Tibial artery (tissue), 4 donors: ENCODE data around the gene GNPDA2.
A peak's percentile ranks its signal among the peaks of the same experiment; 100 is the strongest.

Experiments
- DNase-seq, 2 donors: peaks; one replicate each; pipeline ENCODE4 v3.0.0-alpha.2; 2019
- H3K27ac ChIP-seq, 2 donors: fragments of 200-600 bp; sonication (generic) in 1 of 2; 1 replicate in 1 of 2; 2 replicates in 1 of 2; pipeline ENCODE4 v1.5.1; 2018 to 2019; ENCODE audit warnings: mild to moderate bottlenecking in 1 of 2
- H3K27me3 ChIP-seq, 2 donors: fragments of 200-600 bp; sonication (generic) in 1 of 2; one replicate each; pipeline versions ENCODE4 v1.5.1 to v1.6.0; 2016 to 2019
- H3K36me3 ChIP-seq, 3 donors: fragments of 200-600 bp; sonication (generic) in 2 of 3; one replicate each; pipeline ENCODE4 v1.5.1; 2016 to 2019; ENCODE audit warnings: mild to moderate bottlenecking in 2 of 3
- H3K4me1 ChIP-seq, 4 donors: fragments of 200-600 bp; sonication (generic) in 2 of 4; 1 replicate in 3 of 4; 2 replicates in 1 of 4; pipeline ENCODE4 v1.5.1; 2016 to 2019
- H3K4me3 ChIP-seq, 2 donors: fragments of 200-600 bp; sonication (generic) in 1 of 2; 1 replicate in 1 of 2; 2 replicates in 1 of 2; pipeline ENCODE4 v1.5.1; 2018 to 2019; ENCODE audit warnings: mild to moderate bottlenecking in 2 of 2
- H3K9me3 ChIP-seq, 3 donors: fragments of 200-600 bp; sonication (generic) in 1 of 3; one replicate each; pipeline ENCODE4 v1.5.1; 2016 to 2019
- intact Hi-C: fragments of 100-400 bp; cut with DNase I; formaldehyde crosslinking; loops from one replicate; pipeline ENCODE4 v1.15.0; 2023; ENCODE audit warnings: low total_unique reads
- TF ChIP-seq, protein P1 (sequence below), 2 experiments: fragments of 200-600 bp in 1 of 2; fragments of 450-650 bp in 1 of 2; IDR thresholded peaks; one replicate each; pipeline ENCODE4 v1.5.1; 2017 to 2019; ENCODE audit warnings: antibody characterized with exemption in 2 of 2, mild to moderate bottlenecking in 1 of 2, moderate library complexity in 1 of 2

The GNPDA2 gene

GRCh38 chr4:44761306-44761705 lies 35.0 kb upstream of the GNPDA2 start:
- DNase-seq = no peak
- intact Hi-C loops = no loop called here
- TF ChIP-seq, protein P1, sequence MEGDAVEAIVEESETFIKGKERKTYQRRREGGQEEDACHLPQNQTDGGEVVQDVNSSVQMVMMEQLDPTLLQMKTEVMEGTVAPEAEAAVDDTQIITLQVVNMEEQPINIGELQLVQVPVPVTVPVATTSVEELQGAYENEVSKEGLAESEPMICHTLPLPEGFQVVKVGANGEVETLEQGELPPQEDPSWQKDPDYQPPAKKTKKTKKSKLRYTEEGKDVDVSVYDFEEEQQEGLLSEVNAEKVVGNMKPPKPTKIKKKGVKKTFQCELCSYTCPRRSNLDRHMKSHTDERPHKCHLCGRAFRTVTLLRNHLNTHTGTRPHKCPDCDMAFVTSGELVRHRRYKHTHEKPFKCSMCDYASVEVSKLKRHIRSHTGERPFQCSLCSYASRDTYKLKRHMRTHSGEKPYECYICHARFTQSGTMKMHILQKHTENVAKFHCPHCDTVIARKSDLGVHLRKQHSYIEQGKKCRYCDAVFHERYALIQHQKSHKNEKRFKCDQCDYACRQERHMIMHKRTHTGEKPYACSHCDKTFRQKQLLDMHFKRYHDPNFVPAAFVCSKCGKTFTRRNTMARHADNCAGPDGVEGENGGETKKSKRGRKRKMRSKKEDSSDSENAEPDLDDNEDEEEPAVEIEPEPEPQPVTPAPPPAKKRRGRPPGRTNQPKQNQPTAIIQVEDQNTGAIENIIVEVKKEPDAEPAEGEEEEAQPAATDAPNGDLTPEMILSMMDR (IDR thresholded peaks at IDR 0.05) = no peak
- H3K27ac ChIP-seq = no peak overlapping the region
- no peaks in the 10 kb centered on the region for H3K9me3 ChIP-seq
- H3K4me3 ChIP-seq = no peak overlapping the region
- peaks cover 0 to 13% of the 10 kb centered on the region in 2 donors for H3K27me3 ChIP-seq
- peaks cover 0 to 5% (median 0%) of the 10 kb centered on the region in 4 donors for H3K4me1 ChIP-seq
- no peaks in the 10 kb centered on the region for H3K36me3 ChIP-seq

- peaks cover 0 to 13% of the 10 kb centered on the region in 2 donors for H3K27me3 ChIP-seq
- H3K36me3 ChIP-seq = no peaks in the 10 kb centered on the region
- intact Hi-C loops = no loop called here
- DNase-seq = no peak
- no peak overlapping the region for H3K27ac ChIP-seq
- H3K4me3 ChIP-seq = no peak overlapping the region
- TF ChIP-seq, protein P1 (IDR thresholded peaks at IDR 0.05) = peak; percentile 35 to 41
- H3K4me1 ChIP-seq = peaks cover 0 to 5% (median 0%) of the 10 kb centered on the region in 4 donors
- H3K9me3 ChIP-seq = no peaks in the 10 kb centered on the region
Observed at GRCh38 chr4:44760142-44760898, 34.0 kb upstream of the GNPDA2 start.

DNA sequence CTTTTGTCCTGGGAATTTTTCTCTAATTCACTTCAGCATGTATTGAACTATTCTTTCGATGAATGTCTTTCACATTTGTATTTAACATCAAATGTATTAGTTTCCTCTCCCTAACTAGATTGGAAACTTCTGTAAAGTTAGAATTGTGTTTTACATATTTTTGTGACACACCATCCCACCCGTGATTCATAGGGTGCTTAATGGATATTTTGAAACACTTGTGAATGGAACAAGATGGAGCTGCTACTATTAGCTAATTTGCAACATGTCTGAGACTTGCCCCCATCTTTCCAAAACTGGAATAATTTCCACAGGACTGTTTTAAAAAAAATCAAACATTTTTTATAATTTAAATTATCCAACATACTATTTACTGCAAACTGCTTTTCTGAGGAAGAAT lies 30.2 kb upstream of the GNPDA2 start:
- intact Hi-C loops = no loop called here
- no peak overlapping the region for H3K4me3 ChIP-seq
- H3K27ac ChIP-seq = no peak overlapping the region
- TF ChIP-seq, protein P1 (IDR thresholded peaks at IDR 0.05) = no peak
- peaks cover 0 to 6% of the 10 kb centered on the region in 2 donors for H3K27me3 ChIP-seq
- peaks cover 0 to 5% (median 0%) of the 10 kb centered on the region in 4 donors for H3K4me1 ChIP-seq
- no peaks in the 10 kb centered on the region for H3K9me3 ChIP-seq
- no peaks in the 10 kb centered on the region for H3K36me3 ChIP-seq
- DNase-seq = no peak

- peaks cover 0 to 5% of the 10 kb centered on the region in 2 donors for H3K27me3 ChIP-seq
- no peaks in the 10 kb centered on the region for H3K9me3 ChIP-seq
- no peaks in the 10 kb centered on the region for H3K36me3 ChIP-seq
- intact Hi-C loops = no loop called here
- H3K4me3 ChIP-seq = no peak overlapping the region
- H3K27ac ChIP-seq = no peak overlapping the region
- DNase-seq = no peak
- TF ChIP-seq, protein P1 (IDR thresholded peaks at IDR 0.05) = no peak
- H3K4me1 ChIP-seq = no peaks in the 10 kb centered on the region
Observed at GRCh38 chr4:44740201-44740600, 13.8 kb upstream of the GNPDA2 start.

- Histone ChIP-seq H3K4me3 (no peak overlapping the region), H3K4me1 (no peaks in the 10 kb centered on the region), H3K9me3 (no peaks in the 10 kb centered on the region), H3K27me3 (peaks cover 0 to 5% of the 10 kb centered on the region in 2 donors), H3K27ac (no peak overlapping the region), H3K36me3 (no peaks in the 10 kb centered on the region)
- TF ChIP-seq, protein P1 (IDR thresholded peaks at IDR 0.05) = no peak
- DNase-seq = no peak
- intact Hi-C loops = no loop called here
Observed at GRCh38 chr4:44738615-44739014, 12.3 kb upstream of the GNPDA2 start.
